ENCODE measurements around the gene LRRC49. TPM values are rescaled to one million over a fixed set of nuclear protein-coding genes. Genes with fewer than 3 reads are reported as not detected.
"Not testable (repeated sequence)": the region's sequence is repeated elsewhere in the genome, so short reads cannot be mapped to it uniquely, and the experiment has no call there.

The LRRC49 gene
- total RNA-seq, 5 donors from 2014 or later (not counting 1 experiment from before 2014, with no cell fraction given), result 0.16 to 0.77 (median 0.51) TPM; not detected in 1

DNA sequence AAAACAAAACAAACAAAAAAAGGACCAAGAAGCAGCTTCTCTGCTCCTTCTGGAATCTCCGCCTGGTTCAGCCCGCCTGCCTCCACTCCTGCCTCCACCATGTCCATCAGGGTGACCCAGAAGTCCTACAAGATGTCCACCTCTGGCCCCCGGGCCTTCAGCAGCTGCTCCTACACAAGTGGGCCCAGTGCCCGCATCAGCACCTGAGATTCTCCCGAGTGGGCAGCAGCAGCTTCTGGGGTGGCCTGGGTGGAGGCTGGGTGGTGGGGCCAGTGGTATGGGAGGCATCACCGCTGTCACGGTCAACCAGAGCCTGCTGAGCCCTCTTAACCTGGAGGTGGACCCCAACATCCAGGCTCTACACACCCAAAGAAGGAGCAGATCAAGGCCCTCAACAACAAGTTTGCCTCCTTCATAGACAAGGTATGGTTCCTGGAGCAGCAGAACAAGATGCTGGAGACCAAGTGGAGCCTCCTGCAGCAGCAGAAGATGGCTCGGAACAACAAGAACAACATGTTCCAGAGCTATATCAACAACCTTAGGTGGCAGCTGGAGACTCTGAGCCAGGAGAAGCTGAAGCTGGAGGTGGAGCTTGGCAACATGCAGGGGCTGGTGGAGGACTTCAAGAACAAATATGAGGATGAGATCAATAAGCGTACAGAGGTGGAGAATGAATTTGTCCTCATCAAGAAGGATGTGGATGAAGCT lies 33.9 kb upstream of the LRRC49 start:
- POLR2A ChIA-PET; ATAC-seq (replicated peaks in 1 of 4); H3K4me3 ChIP-seq (ENCODE audit: control insufficient read depth in 1 of 2, extremely low read depth in 1 of 2, low read length in 1 of 2); H3K27ac Mint-ChIP-seq; H3K27ac ChIP-seq (ENCODE audit: low read length); CTCF ChIA-PET; H3K4me1 Mint-ChIP-seq; H3K36me3 ChIP-seq (ENCODE audit: control insufficient read depth in 2 of 2, extremely low read depth in 1 of 2, insufficient read depth in 1 of 2, low read length in 1 of 2); H3K4me3 Mint-ChIP-seq; H3K4me1 ChIP-seq (ENCODE audit: control insufficient read depth in 1 of 2, extremely low read depth in 1 of 2, insufficient read depth in 2 of 2, low read length in 2 of 2); DNase-seq; H3K36me3 Mint-ChIP-seq; H3K9me3 ChIP-seq; H3K9me3 Mint-ChIP-seq: not testable (repeated sequence)
- peaks cover 29 to 42% of the 10 kb centered on the region in 2 donors for H3K27me3 Mint-ChIP-seq
- H3K27me3 ChIP-seq (replicated peaks in 1 of 2; ENCODE audit: control insufficient read depth in 2 of 2, extremely low read depth in 1 of 2, insufficient read depth in 2 of 2, low read length in 1 of 2), result peaks cover 0 to 40% of the 10 kb centered on the region in 2 experiments
- WGBS (ENCODE audit: insufficient coverage), result 72% methylated on average over 3 of the region's 9 CpGs

DNA sequence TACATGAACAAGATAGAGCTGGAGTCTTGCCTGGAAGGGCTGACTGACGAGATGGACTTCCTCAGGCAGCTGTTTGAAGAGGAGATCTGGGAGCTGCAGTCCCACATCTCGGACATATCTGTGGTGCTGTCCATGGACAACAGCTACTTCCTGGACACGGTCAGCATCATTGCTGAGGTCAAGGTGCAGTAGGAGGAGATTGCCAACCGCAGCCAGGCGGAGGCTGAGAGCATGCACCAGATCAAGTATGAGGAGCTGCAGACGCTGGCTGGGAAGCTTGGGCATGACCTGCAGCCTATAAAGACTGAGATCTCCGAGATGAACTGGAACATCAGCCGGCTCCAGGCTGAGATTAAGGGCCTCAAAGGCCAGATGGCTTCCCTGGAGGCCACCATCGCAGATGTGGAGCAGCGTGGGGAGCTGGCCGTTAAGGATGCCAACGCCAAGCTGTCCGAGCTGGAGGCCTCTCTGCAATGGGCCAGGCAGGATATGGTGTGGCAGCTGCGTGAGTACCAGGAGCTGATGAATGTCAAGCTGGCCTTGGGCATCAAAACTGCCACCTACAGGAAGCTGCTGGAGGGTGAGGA lies 33.2 kb upstream of the LRRC49 start:
- Histone ChIP-seq H3K9me3 (no peaks in the 10 kb centered on the region), H3K36me3 (ENCODE audit: control insufficient read depth in 2 of 2, extremely low read depth in 1 of 2, insufficient read depth in 1 of 2, low read length in 1 of 2) (no peaks in the 10 kb centered on the region), H3K4me1 (ENCODE audit: control insufficient read depth in 1 of 2, extremely low read depth in 1 of 2, insufficient read depth in 2 of 2, low read length in 2 of 2) (peaks cover 0 to 2% of the 10 kb centered on the region in 2 experiments), H3K4me3 (ENCODE audit: control insufficient read depth in 1 of 2, extremely low read depth in 1 of 2, low read length in 1 of 2) (no peak overlapping the region), H3K27ac (ENCODE audit: low read length) (no peak overlapping the region), H3K27me3 (replicated peaks in 1 of 2; ENCODE audit: control insufficient read depth in 2 of 2, extremely low read depth in 1 of 2, insufficient read depth in 2 of 2, low read length in 1 of 2) (peaks cover 0 to 38% of the 10 kb centered on the region in 2 experiments)
- ChIA-PET CTCF (interaction anchor here in 1 of 2 donors (0.8 kb wide), 1 partner anchor 1635 kb away, joined by 3 read pairs; no protein-coding TSS in a partner anchor), POLR2A (no interaction called here)
- DNase-seq, result no peak
- Mint-ChIP-seq H3K27ac (no peak overlapping the region), H3K9me3 (no peaks in the 10 kb centered on the region), H3K4me1 (peaks cover 2 to 4% (median 3%) of the 10 kb centered on the region in 3 donors), H3K36me3 (no peaks in the 10 kb centered on the region), H3K4me3 (no peak overlapping the region), H3K27me3 (peaks cover 26 to 40% of the 10 kb centered on the region in 2 donors)
- WGBS (ENCODE audit: insufficient coverage), result 86% methylated on average over 14 of the region's 14 CpGs
- ATAC-seq (replicated peaks in 1 of 4), result no peak

DNA sequence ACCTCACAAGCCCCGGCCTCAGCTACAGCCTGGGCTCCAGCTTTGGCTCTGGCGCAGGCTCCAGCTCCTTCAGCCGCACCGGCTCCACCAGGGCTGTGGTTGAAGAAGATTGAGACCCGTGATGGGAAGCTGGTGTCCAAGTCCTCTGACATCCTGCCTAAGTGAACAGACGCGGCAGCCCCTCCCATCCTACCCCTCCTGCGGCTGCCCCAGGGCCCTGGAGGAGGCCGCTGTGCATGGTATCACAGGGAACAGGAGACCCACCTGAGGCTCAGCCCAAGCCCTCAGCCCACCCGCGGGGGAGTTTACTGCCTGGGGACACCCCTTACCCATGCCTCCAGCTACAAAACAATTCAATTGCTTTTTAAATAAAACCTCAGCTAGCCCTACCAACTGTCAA lies 32.6 kb upstream of the LRRC49 start:
- POLR2A ChIA-PET, result no interaction called here
- H3K36me3 ChIP-seq (ENCODE audit: control insufficient read depth in 2 of 2, extremely low read depth in 1 of 2, insufficient read depth in 1 of 2, low read length in 1 of 2), result no peaks in the 10 kb centered on the region
- no peak overlapping the region for H3K4me3 ChIP-seq (ENCODE audit: control insufficient read depth in 1 of 2, extremely low read depth in 1 of 2, low read length in 1 of 2)
- H3K27ac ChIP-seq (ENCODE audit: low read length), result no peak overlapping the region
- H3K4me3 Mint-ChIP-seq, result no peak overlapping the region
- ATAC-seq (replicated peaks in 1 of 4) (no peak), DNase-seq (no peak)
- WGBS (ENCODE audit: insufficient coverage), result 89% methylated on average over 7 of the region's 11 CpGs
- H3K9me3 Mint-ChIP-seq, result no peaks in the 10 kb centered on the region
- no peaks in the 10 kb centered on the region for H3K36me3 Mint-ChIP-seq
- H3K4me1 ChIP-seq (ENCODE audit: control insufficient read depth in 1 of 2, extremely low read depth in 1 of 2, insufficient read depth in 2 of 2, low read length in 2 of 2), result no peaks in the 10 kb centered on the region
- peaks cover 0 to 33% of the 10 kb centered on the region in 2 experiments for H3K27me3 ChIP-seq (replicated peaks in 1 of 2; ENCODE audit: control insufficient read depth in 2 of 2, extremely low read depth in 1 of 2, insufficient read depth in 2 of 2, low read length in 1 of 2)
- no peak overlapping the region for H3K27ac Mint-ChIP-seq
- H3K4me1 Mint-ChIP-seq, result no peaks in the 10 kb centered on the region
- H3K27me3 Mint-ChIP-seq, result peaks cover 21 to 34% of the 10 kb centered on the region in 2 donors
- H3K9me3 ChIP-seq, result no peaks in the 10 kb centered on the region
- CTCF ChIA-PET, result interaction anchor here in 1 of 2 donors (0.8 kb wide), 1 partner anchor 1635 kb away, joined by 3 read pairs; no protein-coding TSS in a partner anchor

DNA sequence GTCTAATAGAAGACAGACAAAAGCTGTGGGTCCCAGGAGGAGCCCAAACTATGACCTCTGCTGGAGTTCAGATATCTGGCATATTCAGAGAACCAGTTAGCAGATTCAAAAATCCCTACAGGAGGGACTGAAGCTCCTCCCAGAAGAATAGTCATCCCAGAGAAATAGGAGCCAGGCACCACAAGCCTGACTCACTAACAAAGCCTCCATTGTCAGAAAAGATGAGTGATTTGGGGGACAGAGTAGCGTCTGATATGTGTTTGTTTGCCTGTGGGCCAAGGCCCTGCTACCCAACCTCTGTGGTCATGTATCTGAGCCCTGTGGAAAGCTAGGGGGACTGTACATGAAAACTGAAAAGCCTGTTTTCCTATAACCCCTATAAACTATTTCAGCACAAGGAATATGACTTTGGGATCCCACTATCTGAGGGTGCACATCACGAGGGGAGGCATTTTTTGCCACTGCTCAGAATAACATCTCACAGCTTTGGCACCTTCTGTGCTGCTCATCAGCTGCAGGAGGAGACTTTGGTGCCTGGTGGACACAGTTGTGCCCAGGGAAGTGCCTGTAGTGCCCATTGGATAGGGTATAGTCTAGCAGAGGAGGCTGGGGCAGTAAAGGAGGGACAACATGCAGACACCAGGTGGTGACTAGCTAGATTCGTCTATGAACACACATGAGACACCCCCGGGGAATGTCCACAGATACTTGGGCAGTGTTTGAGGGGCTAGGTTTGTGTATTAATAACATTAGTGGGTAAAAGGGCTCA lies 29.0 kb upstream of the LRRC49 start:
- H3K27ac Mint-ChIP-seq, result no peak overlapping the region
- ChIA-PET POLR2A (no interaction called here), CTCF (interaction anchor here in 1 of 2 donors (0.5 kb wide), 1 partner anchor 9 kb away, joined by 4 read pairs; no protein-coding TSS in a partner anchor)
- no peaks in the 10 kb centered on the region for H3K9me3 Mint-ChIP-seq
- no peak for DNase-seq
- Histone ChIP-seq H3K4me3 (ENCODE audit: control insufficient read depth in 1 of 2, extremely low read depth in 1 of 2, low read length in 1 of 2) (no peak overlapping the region), H3K27me3 (replicated peaks in 1 of 2; ENCODE audit: control insufficient read depth in 2 of 2, extremely low read depth in 1 of 2, insufficient read depth in 2 of 2, low read length in 1 of 2) (peaks cover 3 to 21% of the 10 kb centered on the region in 2 experiments), H3K4me1 (ENCODE audit: control insufficient read depth in 1 of 2, extremely low read depth in 1 of 2, insufficient read depth in 2 of 2, low read length in 2 of 2) (no peaks in the 10 kb centered on the region), H3K27ac (ENCODE audit: low read length) (no peak overlapping the region), H3K9me3 (no peaks in the 10 kb centered on the region), H3K36me3 (ENCODE audit: control insufficient read depth in 2 of 2, extremely low read depth in 1 of 2, insufficient read depth in 1 of 2, low read length in 1 of 2) (no peaks in the 10 kb centered on the region)
- 83% methylated on average over 1 of the region's 4 CpGs for WGBS (ENCODE audit: insufficient coverage)
- H3K4me3 Mint-ChIP-seq, result no peak overlapping the region
- no peaks in the 10 kb centered on the region for H3K4me1 Mint-ChIP-seq
- peaks cover 15 to 18% of the 10 kb centered on the region in 2 donors for H3K27me3 Mint-ChIP-seq
- no peak for ATAC-seq (replicated peaks in 1 of 4)
- H3K36me3 Mint-ChIP-seq, result no peaks in the 10 kb centered on the region

- Mint-ChIP-seq H3K27ac (no peak overlapping the region), H3K36me3 (no peaks in the 10 kb centered on the region), H3K9me3 (no peaks in the 10 kb centered on the region), H3K4me3 (no peak overlapping the region), H3K27me3 (peaks cover 8% of the 10 kb centered on the region in 2 donors), H3K4me1 (no peaks in the 10 kb centered on the region)
- DNase-seq (no peak), ATAC-seq (replicated peaks in 1 of 4) (no peak)
- Histone ChIP-seq H3K36me3 (ENCODE audit: control insufficient read depth in 2 of 2, extremely low read depth in 1 of 2, insufficient read depth in 1 of 2, low read length in 1 of 2) (no peaks in the 10 kb centered on the region), H3K27me3 (replicated peaks in 1 of 2; ENCODE audit: control insufficient read depth in 2 of 2, extremely low read depth in 1 of 2, insufficient read depth in 2 of 2, low read length in 1 of 2) (peaks cover 3 to 5% of the 10 kb centered on the region in 2 experiments), H3K4me1 (ENCODE audit: control insufficient read depth in 1 of 2, extremely low read depth in 1 of 2, insufficient read depth in 2 of 2, low read length in 2 of 2) (no peaks in the 10 kb centered on the region), H3K4me3 (ENCODE audit: control insufficient read depth in 1 of 2, extremely low read depth in 1 of 2, low read length in 1 of 2) (no peak overlapping the region), H3K9me3 (no peaks in the 10 kb centered on the region), H3K27ac (ENCODE audit: low read length) (no peak overlapping the region)
- WGBS (ENCODE audit: insufficient coverage), result no CpG with 5 or more reads among the region's 5 CpGs
- ChIA-PET POLR2A (no interaction called here), CTCF (no interaction called here)
Observed at GRCh38 chr15:70866982-70867641, 25.5 kb upstream of the LRRC49 start.

DNA sequence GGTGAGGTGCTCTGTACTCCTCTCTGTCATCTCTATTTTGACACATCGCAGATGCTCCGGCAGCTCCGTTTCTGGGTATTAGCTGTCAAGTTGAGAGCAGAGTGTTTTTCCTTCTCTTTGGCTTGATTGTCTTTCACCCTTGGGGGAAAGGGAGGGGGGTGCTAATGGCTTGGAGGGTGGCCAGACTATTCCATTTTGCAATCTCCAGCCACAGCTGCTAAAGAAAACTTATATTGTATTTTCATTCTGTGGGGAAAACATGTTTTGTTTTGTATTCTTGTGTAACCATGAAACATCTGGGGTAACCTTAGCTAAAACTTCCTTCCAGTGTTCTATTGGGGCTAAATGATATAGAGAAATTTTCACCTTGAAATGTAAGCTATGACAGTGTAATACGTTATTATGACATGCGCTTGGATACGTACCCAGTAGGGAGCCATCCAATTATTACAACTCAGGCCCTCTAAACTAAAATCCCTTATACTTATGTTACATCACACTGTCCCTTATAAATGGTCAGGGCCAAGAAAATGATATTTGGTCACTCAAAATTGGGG lies 24.6 kb upstream of the LRRC49 start:
- H3K36me3 ChIP-seq (ENCODE audit: control insufficient read depth in 2 of 2, extremely low read depth in 1 of 2, insufficient read depth in 1 of 2, low read length in 1 of 2), result no peaks in the 10 kb centered on the region
- DNase-seq, result no peak
- no peaks in the 10 kb centered on the region for H3K9me3 ChIP-seq
- Mint-ChIP-seq H3K27me3 (peaks cover 13% of the 10 kb centered on the region in 2 donors), H3K27ac (no peak overlapping the region), H3K4me1 (no peaks in the 10 kb centered on the region), H3K9me3 (no peaks in the 10 kb centered on the region), H3K4me3 (no peak overlapping the region), H3K36me3 (no peaks in the 10 kb centered on the region)
- no peak overlapping the region for H3K27ac ChIP-seq (ENCODE audit: low read length)
- WGBS (ENCODE audit: insufficient coverage), result no CpG with 5 or more reads among the region's 6 CpGs
- CTCF ChIA-PET, result no interaction called here
- no peak for ATAC-seq (replicated peaks in 1 of 4)
- H3K4me1 ChIP-seq (ENCODE audit: control insufficient read depth in 1 of 2, extremely low read depth in 1 of 2, insufficient read depth in 2 of 2, low read length in 2 of 2), result no peaks in the 10 kb centered on the region
- H3K27me3 ChIP-seq (replicated peaks in 1 of 2; ENCODE audit: control insufficient read depth in 2 of 2, extremely low read depth in 1 of 2, insufficient read depth in 2 of 2, low read length in 1 of 2), result peaks cover 3 to 5% of the 10 kb centered on the region in 2 experiments
- no peak overlapping the region for H3K4me3 ChIP-seq (ENCODE audit: control insufficient read depth in 1 of 2, extremely low read depth in 1 of 2, low read length in 1 of 2)
- POLR2A ChIA-PET, result interaction anchor here in 1 of 2 donors (0.6 kb wide), 1 partner anchor 989 kb away, joined by 3 read pairs; no protein-coding TSS in a partner anchor

Data from T-cell (primary cell).